Activated CD8-positive, alpha-beta memory T cell treated with anti-CD3 and anti-CD28 coated beads, Interleukin-2, amount 50 U/mL, for 4 hours (primary cell): ENCODE measurements around the gene PTPRN2.

Experiments
- DNase-seq: peaks from one replicate; pipeline ENCODE4 v3.0.0-alpha.2; 2020

PTPRN2 gene

DNA sequence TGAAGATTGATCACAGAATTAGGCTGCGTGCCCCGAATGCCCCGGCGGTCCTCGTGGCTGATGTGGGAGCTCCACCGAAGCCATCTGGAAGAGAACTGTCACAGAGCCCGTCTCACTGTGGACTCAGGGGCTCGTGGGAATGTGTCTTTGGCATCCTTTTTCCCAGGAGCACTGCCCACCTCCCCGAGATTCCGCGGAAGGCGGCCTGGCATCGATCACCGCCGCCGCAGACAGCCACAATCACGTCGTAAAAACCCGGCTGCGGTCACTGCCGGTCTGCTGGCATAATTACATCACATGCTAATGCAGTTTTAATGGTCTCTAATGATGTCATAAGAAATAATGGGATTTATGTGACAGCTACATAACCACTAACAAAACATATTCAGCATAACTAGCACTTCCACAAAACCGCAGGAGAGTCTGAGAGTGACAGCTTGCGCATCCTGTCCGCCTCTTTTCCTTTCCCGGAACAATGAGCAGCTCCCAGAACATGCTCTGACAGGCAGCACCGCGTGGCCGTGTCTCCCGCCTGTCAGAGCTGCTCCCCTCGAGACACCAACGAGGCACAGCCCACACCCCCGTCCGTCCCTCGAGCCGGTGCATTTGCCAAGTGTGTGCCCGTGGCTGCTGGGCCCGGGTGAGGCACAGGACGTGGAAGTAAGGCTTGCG lies 490.0 kb downstream of the PTPRN2 start:
- no peak for DNase-seq

DNA sequence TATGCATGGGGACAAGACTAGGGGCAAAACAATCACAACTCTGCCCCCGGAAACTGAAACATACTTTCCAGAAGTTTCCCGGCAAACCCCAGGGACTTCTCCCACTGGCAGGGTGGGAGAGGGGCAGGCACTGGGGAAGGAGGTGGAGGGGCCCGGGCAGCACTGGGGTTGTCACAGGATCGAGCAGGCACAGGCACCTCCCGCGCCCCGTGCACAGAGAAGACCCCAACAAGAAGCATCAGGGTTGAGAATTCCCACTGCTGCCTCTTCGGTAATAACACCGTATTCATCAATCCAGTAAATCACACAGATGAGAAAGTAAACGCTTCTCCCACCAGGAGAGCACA lies 490.5 kb downstream of the PTPRN2 start:
- no peak for DNase-seq

GRCh38 chr7:158096582-158096981 lies 491.0 kb downstream of the PTPRN2 start:
- no peak for DNase-seq

DNA sequence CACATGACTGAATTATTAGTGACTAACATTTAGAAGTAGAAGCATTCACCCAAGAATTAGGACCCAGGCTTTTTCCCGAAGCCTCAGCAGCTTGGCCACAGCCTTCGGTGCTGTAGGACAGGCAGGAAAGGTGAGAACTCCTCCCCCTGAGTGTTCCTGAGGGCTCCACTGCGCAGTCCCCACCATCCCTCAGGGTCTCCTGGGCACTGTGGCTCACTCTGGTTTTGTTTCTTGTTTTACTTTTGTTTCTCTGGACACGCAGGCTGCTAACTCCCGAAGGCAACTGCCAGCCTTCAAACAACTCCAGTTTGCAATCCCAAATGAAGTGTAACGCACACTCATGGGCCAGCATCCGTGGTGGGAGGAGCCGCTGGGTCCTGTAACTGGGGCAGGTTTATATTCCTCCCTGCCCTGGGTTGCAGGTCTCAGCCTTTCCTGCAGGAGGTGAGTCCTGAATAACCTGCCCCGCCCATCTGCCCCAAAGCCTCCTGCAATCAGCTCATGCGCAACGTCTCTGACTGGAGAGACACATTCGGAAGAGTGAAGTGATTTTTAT lies 492.9 kb downstream of the PTPRN2 start:
- DNase-seq, result no peak

GRCh38 chr7:158094046-158094445 lies 493.6 kb downstream of the PTPRN2 start:
- DNase-seq, result no peak

GRCh38 chr7:158093156-158093796 lies 494.3 kb downstream of the PTPRN2 start:
- no peak for DNase-seq

GRCh38 chr7:158087196-158087595 lies 500.4 kb downstream of the PTPRN2 start:
- no peak for DNase-seq

- DNase-seq, result no peak
Measured at GRCh38 chr7:158085741-158086695, 501.6 kb downstream of the PTPRN2 start.

DNA sequence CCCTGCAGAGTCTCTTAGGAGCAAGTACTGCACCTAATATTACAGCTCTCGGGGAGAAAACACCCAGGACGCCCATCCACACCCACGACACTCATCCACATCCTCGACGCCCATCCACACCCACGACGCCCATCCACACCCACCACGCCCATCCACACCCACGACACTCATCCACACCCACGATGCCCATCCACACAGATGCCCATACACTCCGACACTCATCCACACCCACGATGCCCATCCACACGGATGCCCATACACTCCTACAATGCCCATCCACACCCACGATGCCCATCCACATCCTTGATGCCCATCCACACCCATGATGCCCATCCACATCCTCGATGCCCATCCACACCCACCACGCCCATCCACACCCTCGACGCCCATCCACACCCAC lies 503.1 kb downstream of the PTPRN2 start:
- no peak for DNase-seq

DNA sequence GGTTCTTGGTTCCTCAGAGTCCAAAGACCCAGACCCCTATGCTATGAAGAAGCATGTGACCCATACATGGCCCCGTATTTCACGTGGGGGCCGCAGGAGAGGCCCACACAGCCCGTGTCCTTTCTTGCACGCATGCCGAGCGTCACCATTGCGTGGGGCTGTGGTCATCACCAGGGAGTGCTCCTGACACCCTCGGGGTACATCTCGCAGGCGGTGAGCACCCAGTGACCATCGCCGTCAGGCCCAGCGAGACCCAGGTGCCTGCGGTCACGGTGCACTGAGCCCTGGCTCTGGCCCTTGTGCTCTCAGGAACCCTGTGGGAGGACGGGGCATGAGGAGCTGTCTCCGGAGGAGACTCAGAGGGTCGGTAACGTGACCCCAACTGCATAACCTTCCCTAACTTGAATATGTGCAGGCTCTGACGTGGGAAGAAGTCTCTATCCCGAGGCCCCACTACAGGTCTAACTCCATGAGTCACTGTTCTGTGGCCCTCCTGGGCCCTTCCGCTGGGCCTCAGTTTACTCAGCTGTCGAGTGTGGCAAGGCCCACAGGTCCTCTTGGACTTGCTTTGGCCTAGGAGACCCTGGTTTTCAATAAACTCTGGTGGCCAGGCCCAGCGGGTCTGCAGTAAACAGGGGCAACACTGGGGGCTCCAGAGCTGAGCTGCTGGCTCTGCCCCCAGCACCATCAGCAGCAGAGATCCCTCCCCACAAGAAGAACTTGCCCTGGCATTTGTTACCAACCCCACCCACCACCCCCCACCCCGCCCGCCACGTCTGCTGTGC lies 503.9 kb downstream of the PTPRN2 start:
- no peak for DNase-seq

- DNase-seq, result no peak
Measured at GRCh38 chr7:158082761-158083160, 504.9 kb downstream of the PTPRN2 start.

DNA sequence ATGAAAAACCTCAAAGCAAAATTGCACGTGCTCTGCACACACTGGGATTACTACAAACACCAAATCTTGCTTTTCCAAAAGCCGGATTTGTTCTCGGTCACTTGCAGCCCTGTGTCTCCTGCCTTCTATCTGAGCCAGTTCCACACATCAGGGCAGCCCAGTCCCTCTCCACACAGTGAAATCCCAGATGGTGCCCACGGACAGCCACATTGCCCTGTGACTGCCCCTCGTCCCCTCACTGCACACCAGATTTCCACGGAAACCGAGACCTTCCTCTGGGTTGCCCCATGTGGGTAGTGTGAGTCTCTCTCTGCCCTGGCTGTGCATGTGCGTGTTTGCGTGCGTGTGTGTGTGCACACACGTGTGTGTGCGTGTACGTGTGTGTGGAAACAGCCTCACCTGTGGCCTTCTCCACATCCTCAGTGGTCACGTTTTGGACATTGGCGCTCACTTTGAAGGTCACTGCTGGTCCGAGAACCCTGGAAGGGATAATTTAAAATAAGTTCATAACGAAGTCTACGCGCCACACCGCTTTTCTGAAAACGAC lies 506.7 kb downstream of the PTPRN2 start:
- DNase-seq, result no peak

- DNase-seq, result no peak
Measured at GRCh38 chr7:158077934-158078910, 509.4 kb downstream of the PTPRN2 start.

DNA sequence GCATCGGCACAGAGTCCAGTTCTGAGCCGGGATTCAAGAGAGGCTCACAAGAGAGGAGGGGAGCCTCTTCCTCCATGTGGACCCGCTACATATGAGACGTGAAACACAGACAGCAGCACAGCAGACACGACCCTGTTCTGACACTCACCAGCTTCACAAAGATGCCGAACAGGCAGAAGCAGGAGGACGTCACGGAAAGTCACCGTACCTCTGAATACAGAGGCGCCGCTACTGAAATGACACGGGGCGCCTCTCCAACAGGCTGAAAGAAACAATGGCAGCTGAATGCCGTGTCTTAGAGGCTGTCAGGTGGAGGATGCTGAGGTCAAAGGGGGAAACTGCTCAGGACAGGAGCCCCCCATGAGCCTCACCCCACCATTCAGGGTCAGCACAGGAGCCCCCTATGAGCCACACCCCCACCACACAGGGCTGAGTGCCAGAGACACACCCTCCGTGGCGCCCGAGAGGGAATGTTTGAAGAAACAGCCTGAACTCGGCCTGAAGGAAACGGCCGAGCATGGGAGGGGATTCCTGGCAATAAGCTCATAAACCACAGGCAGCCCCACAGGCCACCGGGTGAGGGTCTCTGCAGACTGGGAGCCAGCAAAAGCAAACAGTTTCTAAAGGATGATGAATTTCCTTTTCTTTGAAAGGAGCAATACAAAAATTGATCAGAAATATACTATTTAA lies 510.3 kb downstream of the PTPRN2 start:
- DNase-seq, result no peak

- DNase-seq, result no peak
Measured at GRCh38 chr7:158076656-158077055, 511.0 kb downstream of the PTPRN2 start.

- DNase-seq, result no peak
Measured at GRCh38 chr7:158076215-158076614, 511.4 kb downstream of the PTPRN2 start.

- no peak for DNase-seq
Measured at GRCh38 chr7:158075633-158076001, 512.0 kb downstream of the PTPRN2 start.

GRCh38 chr7:158074896-158075632 lies 512.6 kb downstream of the PTPRN2 start:
- no peak for DNase-seq
